Subcutaneous adipose tissue (tissue), 4 donors: ENCODE measurements around the gene GJD4. TPM values are rescaled to one million over a fixed set of nuclear protein-coding genes. Genes with fewer than 3 reads are reported as not detected.

Experiments
- CTCF ChIP-seq: fragments of 450-650 bp; IDR thresholded peaks from one replicate; pipeline ENCODE4 v1.5.1; 2016; ENCODE audit warnings: low read depth, mild to moderate bottlenecking, control low read depth, antibody characterized with exemption, moderate library complexity
- total RNA-seq, 4 donors: library from RNA; depleted of rRNA; stranded (reverse); fragments of >200 nt; gene quantifications; one replicate each; pipeline ENCODE4 v1.1.0, GENCODE V29; 2016

Gene GJD4
- total RNA-seq, 4 donors from 2014 or later, result not detected

DNA sequence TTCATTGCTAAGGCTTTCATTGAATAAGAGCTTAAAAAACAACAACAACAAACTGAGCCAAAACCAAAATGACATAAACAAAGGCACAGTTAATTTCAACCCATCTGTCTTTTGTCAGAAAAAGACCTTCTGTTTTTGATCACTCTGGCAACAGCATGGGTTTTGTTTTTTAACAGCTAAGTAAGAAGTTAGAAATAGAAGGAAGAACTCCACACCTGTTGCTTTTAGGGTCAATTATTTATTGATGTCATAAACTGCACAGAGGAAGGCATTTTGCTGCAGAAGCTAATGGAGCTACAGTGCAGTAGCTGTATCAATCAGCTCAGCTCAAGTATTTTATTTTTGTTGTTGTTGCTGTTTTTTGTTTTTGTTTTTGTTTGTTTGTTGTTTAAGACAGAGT is 16.3 kb upstream of the GJD4 start:
- no peak for TF ChIP-seq CTCF

- TF ChIP-seq CTCF, result no peak
Observed at GRCh38 chr10:35592441-35592840, 12.7 kb upstream of the GJD4 start.

DNA sequence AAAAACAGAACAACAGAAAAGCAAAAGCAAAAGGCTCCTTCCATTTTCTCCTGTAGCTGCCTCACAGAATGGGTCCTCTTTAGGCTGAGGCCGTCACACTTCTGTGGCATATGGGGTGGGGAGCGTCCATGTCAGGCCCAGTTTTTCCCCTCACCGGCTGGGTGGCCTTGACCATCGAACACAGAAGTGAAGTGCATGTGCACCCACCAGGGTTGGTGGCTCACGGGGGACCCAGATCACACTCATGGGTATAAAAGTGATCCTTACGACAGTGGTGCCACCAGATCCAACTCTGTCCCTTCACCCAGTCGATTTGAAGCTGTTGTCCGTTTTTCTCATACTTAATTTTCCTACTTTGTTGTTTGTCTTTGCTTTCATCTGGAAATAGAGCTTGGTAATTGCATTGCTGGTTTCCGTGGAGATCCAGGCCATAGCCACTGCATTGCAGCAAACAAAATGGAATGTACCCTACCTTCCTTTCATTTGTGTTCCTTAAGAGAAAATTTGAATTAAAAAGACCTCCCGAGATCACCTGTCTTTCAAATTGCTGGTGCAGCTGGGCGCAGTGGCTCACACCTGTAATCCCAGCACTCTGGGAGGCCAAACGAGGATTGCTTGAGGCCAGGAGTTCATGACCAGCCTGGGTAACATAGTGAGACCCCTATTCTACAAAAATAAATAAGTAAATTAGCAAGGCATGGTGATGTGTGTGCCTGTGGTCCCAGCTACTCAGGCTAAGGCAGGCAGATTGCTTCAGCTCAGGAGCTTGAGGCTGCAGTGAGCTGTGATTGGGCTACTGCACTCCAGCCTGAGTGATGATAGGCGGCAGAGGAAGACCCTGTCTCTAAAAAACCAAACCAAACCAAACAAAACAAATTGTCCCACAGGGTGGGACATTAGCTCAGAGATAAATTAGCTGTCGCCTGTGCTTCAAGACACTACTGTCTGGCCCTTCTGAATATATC is 10.7 kb upstream of the GJD4 start:
- TF ChIP-seq CTCF, result no peak

- no peak for TF ChIP-seq CTCF
Observed at GRCh38 chr10:35595106-35595505, 10.0 kb upstream of the GJD4 start.

GRCh38 chr10:35598379-35598778 is 6.8 kb upstream of the GJD4 start:
- no peak for TF ChIP-seq CTCF

DNA sequence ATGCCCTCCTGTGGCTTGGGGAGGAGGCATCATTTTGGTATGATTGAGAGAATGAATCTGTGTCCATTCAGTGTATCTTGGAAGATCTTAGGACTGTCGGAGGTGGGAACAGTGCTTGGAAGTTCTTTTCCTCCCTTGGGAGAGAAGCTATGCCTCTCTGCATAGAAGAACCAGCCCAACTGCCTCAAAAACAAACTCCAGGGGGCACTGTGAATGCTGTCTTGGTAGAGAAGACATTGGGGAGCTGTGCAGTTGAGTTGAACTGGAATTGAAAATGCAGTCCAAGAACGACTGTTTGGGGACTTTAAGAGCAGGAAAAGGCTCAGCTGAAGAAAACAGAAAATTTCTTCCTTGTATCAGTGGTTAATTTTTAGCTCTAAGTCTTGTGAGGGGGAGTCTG is 4.9 kb upstream of the GJD4 start:
- TF ChIP-seq CTCF, result no peak

DNA sequence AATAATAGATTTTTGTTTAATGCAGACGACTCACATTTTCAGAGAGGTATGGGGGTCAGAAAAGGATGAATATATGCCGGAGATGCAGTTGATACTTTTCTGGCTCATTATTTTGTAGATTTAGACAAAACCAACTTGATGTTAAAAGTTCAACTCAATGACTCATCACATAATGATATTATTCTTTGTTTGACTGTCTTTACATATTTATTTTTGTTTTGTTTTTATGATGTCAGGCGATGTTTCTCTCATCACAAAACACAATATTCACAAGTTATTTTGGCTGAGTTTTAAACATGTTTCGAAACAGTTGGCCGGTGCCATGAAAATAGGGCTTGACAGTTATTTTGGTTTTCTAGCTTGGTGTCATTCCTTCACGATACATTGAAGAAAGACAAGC is 1.3 kb downstream of the GJD4 start:
- TF ChIP-seq CTCF, result no peak
